ENCODE measurements around the gene PIGO.

PIGO gene

DNA sequence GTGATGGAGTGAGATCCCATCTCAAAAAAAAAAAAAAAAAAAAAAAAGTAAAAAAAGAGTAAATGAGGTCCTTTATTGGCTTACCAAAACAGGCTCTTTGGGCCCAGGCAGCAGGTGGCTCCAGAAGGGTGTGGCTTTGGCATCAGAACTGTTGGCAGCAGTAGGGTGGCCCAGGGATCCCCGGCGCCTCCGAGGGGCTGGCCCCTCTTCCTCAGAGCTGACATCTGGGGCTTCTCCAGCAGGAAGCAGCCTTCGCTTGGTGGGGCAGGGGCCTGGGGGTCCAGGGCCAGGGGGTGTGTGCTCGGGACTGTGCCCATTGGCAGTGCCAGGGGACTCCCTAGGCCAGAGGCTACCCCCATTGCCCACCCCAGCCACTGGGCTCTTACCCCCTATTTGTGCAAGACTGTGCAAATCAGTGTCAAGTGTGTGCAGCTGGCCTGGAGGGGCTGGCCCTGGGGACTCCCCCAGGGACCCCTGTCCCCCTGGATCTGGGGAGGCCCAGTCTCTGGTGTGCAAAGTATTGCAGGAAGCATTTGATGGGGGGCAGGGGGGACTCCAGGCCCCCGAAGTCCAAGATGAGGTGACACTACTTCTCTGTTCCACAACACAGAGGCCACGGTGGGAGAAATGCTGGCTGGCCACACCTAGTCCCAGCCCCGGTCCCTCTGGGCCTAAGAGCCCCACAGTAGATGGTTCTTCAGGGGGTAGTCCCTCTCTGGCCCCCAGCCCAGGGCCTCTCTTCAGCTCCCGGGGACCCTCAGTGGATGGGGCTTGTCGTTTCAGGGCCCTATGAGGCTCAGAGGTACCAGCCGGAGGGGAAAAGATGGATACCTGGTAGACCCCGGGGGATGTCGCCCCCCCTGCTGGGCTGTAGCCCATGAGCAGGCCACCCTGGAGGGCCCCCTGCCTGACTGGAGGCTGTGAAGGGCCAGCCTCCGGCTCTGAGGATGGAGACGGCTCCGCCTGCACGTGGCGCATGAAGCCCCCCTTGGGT is 11.2 kb upstream of the PIGO start:
- no peak for DNase-seq (ENCODE audit: low read depth in 4 of 4, low spot score in 1 of 4)

DNA sequence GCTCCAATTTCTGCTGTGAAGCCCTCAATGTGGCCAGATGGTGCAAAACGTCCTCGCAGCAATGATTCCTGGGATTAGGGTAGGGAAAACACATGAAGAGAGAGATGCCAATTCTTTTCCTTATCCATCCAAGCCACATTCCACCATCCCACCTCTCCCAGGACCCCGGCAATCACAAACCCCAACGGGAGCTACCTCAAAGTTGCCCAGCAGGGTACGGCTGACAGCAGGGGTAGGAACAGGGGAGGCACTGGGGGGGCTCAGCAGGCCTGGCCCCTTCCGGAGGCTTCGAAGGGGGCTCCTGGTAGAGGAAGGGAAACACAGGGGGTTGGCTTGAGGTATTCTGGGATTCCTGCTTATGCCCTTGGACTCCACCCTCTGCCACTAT is 9.9 kb upstream of the PIGO start:
- no peak for DNase-seq (ENCODE audit: low read depth in 4 of 4, low spot score in 1 of 4)

DNA sequence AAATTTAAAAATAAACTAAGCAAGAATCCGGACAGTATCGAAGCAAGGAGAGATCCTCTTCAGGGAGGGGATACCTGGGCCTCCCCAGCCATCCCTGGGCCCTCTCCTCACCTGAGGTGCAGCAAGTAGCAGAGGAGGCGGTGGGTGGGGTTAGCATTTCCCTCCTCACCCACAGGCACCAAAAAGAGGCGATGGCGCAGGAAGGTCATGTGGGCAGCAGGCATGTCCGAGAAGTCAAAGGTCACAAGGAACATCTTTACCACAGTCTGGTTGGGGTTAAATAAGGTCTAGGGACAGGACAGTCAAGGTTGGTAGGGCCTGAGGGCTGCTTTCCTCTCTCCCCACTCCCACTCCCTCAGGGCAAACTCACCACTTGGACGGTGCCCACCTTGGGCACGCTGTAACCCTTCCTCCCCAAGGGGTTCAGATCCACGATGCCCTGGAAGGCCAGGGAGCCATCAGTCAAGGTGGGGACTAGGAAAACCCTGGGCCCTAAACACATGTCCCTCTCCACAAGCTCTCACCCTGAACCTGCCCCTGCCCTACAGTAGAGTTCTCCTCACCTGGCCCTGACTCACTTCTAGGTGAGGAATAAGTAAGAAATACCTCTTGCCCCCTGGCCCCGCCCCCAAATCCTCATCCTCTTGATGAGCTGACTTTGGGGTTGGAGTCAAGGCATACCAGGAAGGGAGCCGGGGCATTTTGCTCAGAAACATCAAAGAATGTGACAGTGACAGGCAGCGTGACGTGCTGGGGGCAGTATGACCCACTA is 9.4 kb upstream of the PIGO start:
- no peak for DNase-seq (ENCODE audit: low read depth in 4 of 4, low spot score in 1 of 4)

DNA sequence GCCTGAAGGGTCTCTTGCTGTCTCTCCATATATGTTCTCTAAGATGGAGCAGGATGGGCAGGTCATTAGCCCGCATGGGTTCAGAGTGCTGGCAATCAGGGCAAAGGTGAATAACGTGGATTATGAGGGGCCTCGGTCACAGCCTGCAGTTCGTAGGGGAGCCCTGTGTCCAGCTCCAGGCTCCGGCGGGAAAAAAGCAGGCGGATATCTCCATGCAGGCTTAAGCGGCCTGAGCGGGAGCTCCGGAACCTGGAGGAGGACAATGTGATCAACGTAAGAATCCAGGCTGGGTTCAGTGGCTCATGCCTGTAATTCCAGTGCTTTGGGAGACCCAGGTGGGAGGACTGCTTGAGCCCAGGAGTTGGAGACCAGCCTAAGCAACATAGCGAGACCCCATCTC is 8.7 kb upstream of the PIGO start:
- DNase-seq (ENCODE audit: low read depth in 4 of 4, low spot score in 1 of 4) = no peak

DNA sequence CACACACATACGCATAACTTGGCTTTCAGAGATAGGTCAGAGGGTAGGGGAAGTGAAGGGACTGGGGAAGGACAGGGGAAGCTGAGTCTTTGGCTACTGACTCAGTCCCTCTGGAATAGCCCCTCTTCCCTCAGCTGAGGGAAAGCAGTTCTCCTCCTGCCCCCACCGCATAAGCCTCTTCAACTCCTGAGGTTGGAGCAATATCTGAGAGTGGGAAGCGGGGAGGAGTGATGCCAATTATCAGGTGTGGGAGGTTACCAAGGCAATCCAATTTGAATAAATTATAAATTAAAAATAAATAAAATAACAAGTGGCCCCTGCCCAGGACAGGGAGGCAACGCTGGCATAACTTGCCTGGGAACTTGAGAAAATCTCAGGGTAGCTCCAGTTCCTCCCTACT is 8.2 kb upstream of the PIGO start:
- no peak for DNase-seq (ENCODE audit: low read depth in 4 of 4, low spot score in 1 of 4)

DNA sequence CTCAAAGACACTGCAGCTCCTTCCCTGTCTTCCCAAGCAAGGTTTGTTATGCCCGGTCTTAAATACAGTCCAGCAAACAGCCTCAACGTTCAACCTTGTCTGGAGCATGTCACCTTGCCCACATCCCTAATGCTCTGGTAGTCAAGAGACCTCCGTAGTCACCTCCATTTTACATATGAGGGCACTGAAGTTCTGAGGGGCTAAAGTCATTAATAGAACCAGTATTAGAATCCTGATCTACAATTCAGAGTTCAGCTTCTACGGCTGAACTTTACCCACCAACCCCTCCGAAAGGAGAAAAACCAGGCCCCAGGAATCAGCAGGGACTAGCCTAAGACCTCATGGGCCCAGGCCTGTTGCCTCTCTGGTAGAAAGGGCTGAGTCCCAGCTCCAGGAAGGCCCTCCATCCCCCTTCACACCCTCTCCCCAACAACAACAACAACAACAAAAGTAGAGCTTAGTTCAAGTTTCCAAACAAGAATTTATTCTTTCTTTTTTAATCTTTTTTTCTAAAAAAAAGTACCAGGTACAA is 7.3 kb upstream of the PIGO start:
- DNase-seq (ENCODE audit: low read depth in 4 of 4, low spot score in 1 of 4) = no peak

DNA sequence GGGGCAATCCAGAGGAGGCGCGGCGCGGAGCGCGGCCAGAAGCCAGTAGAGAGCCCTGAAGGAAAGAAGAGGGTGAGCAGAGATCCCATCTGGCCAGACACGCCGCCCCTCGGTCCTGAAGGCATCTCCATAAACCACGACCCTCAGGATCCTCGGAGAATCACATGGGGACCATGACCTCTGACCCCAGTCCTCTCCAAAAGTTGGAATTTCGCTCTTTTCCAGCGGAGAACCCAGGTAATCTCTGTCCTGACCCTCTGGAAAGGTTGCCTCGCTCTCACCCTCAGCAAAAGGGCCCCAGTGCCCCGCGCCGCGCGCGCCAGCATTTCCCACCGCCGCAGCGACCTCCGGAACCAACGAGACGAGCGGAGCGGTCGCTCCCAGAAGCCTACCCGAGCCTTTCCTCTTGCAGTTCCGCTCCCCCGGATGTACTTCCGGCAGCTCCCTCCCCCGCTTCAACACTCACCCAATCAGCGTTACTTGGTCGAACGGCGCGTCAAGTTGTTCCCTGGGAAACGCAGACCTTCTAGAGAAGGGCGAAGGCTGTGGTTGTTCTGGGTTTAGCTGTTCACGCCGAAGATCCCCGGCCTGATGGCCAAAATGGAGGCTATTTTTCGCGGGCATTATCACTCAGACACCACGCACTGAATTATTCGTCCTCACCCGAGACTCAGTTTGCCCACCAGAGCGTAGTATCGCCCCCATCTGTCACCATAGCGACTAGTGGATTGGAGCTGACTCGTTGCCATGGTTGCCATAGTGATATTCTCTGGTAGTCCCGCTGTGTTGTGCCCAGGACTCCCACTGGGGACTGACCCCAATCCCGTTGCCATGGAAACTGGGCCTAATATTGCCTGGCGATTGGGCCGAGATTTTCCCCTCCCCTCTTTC is 6.6 kb upstream of the PIGO start, which contains the start of gene STOML2:
TSS of gene STOML2 (minus strand) at position 363 of the 891 bp plus-strand sequence. CDS start at position 326, 37 bp downstream.
- DNase-seq (ENCODE audit: low read depth in 4 of 4, low spot score in 1 of 4) = peak; percentile 80 to 88 (median 84)

DNA sequence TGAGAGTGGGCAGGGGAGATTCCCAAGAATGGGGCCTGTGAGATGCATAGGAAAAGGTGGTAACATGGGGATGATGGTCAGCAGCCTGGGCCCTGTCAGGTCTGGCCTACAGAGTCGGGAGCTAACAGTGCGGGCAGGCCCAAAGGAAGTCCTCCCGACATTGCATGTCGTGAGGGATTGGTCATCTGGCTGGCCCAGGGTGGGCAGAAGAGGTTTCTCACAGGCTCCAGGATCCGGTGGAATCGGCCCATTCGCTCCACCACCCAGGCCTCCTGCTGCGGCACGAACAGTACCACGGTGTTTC is 6.0 kb upstream of the PIGO start:
- no peak for DNase-seq (ENCODE audit: low read depth in 4 of 4, low spot score in 1 of 4)

DNA sequence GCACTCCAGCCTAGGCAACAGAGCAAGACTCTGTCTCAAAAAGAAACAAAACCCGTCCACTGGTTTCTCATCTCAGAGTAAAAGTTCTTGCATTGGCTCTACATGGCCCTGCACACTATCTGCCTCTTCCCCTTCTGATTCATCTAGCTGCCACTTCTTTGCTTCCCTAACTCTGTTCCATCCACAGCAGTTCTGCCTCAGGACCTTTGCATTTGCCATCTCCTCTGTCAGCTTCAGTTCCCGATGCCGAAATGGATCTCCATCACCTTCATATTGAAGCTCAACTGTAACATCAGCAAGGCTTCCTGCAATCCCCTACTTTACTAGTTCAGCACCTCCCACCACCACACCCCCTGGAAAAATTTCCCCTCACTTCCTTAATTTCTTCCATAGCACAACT is 1.2 kb upstream of the PIGO start:
- DNase-seq (ENCODE audit: low read depth in 4 of 4, low spot score in 1 of 4) = no peak

DNA sequence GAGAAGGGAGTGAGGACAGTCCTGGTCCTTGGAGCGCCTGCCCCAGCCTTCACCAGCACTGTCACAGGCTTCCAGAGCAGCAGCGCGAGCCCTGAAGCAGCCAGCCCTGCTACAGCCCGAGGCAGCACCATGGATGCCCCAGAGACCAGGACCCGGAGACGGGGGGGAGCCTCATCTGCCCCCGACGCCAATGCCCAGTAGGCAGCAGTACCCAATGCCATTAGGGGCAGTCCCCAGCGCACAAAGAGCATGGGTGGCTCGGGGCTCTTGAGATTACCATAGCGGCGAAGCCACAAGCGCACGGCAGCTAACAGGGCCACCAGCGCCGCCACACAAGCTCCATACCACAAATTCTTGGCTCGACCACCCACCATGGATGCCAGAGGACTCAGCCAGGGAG is 4.9 kb downstream of the PIGO start:
- no peak for DNase-seq (ENCODE audit: low read depth in 4 of 4, low spot score in 1 of 4)

DNA sequence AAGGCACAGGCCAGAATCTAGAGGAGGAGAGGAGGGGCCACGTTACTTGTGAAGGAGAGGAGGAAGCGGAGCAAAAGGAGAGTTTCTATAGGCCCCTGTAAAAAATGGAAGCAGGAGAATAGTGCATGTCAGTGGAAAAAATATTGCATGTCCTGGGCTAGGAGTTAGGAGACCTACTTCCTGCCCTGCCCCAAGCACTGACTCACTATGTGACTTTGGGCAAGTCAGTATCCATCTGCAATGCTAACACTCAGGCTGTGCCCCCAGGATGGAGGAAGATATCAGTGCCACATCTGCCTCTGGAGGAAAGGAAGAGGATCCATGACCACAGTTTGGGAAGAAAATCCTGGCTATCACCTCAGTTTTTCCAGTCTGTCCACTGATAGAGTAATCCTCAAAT is 7.0 kb downstream of the PIGO start:
- no peak for DNase-seq (ENCODE audit: low read depth in 4 of 4, low spot score in 1 of 4)

DNA sequence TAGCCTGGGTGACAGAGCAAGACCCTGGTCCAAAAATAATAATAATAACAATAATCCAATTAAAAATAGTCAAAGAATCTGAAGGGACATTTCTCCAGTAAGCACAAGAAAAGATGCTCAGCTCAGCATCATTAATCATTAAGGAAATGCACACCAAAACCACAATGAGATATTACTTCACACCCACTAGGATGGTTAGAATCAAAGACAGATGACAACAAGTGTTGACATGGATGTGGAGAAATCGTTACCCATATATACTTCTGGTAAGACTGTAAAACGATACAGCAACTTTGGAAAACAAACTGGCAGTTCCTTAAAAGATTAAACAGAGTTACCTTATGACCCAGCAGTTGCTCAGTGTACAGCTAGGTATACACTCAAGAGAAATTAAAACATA is 11.3 kb downstream of the PIGO start:
- DNase-seq (ENCODE audit: low read depth in 4 of 4, low spot score in 1 of 4) = no peak

DNA sequence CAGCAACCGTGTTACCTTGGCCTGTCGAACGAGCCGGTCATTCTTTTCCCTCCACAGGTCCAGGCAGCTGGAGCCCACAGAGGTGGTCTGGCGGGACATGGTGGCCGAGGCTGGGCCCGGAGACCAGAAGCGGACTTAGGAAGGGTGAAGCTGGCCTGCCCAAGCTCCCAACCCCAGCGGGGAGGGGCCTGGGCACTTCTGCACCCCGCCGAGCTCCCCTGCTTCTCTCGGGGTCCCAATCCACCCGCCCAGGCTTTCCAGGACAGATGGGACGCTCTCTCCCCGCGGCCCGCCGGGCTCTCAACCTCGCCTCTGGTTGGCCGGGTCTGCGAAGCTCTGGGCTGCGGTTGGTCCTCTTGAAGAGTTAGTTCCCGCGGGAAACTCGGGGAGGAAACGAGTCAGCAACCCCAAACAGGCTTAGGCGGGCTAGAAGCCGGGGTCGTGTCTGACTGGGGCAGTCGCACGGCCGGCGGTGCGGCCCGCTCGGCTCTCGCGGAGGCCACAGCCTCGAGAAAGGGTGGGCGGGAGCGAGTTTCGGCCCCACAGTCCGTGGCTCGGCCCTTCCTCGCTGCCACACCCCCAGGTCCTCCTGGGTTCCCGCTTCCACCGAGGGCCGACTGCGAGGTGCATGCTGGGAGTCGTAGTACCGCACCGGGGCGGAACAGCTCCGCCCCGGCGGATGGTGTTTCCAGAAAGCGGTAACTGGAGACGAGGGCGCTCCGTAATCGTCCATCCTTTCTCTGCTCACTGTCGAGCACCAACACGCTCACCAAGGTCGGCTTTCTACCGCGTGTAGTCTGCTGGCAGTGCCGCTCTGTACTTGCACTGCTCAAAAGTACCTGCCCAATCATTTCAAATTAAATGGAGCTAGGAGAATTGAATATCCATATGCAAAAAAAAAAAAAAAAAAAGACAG is 16.7 kb downstream of the PIGO start, which contains the start of gene FANCG:
TSS of gene FANCG (minus strand) at position 517 of the 916 bp plus-strand sequence. CDS start at position 99, 418 bp downstream.
- peak; percentile 61 to 82 (median 70) for DNase-seq (ENCODE audit: low read depth in 4 of 4, low spot score in 1 of 4)

DNA sequence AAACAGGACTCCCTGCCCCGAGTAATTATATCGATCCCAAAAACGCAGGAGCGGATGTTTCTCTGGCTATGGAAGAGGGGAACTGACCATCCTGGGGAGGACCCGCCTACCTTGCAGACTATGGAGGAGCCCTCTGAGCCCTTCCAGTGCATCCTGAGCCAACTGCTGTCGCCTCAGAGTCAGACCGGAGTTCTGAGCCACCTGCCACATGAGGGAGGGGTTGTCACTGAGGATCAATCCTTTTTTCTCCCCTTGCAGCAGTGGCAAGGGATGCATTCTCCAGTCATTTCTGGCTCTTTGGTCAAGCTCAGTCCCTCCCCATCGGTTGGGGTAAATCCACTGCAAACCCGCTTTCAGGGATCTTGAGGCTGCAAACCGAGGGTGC is 17.4 kb downstream of the PIGO start:
- DNase-seq (ENCODE audit: low read depth in 4 of 4, low spot score in 1 of 4) = no peak

DNA sequence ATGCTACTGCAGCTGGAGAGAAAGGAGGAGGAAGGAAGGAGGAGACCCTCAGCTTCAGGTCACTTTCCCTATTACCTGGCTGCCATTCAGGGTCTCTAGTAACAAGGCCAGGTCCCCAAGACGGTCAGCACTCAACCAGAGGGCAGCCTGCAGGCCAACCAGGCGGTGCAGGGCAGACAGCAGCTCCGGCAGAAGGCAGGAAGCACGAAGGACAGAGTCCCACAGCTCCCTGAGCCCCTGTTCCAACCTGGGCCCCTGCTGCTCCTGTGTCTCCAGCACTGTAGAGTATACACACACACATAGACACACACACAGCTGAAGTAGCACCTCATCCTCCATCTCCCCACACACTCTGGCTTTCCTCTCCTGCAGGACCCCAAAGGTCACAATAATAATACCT is 18.3 kb downstream of the PIGO start:
- DNase-seq (ENCODE audit: low read depth in 4 of 4, low spot score in 1 of 4) = no peak

DNA sequence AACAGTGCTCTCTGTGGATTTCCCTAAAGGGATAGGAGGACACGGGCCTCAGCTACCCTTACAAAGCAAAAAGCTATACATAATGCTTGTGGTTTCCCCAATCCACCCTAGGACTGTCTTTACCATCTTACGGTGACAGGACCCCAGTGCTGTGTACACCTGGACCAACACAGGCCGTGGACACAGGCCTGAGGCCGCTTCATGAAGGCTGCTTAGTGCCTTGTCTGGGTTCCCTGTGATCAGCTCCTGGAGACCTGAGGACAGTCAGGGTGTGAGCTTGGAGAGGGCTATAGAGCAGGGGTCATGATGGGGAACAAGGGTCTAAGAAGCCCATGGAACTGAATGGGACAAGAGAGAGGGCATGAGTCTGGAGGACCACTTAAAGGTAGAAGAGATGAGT is 19.5 kb downstream of the PIGO start:
- no peak for DNase-seq (ENCODE audit: low read depth in 4 of 4, low spot score in 1 of 4)

DNA sequence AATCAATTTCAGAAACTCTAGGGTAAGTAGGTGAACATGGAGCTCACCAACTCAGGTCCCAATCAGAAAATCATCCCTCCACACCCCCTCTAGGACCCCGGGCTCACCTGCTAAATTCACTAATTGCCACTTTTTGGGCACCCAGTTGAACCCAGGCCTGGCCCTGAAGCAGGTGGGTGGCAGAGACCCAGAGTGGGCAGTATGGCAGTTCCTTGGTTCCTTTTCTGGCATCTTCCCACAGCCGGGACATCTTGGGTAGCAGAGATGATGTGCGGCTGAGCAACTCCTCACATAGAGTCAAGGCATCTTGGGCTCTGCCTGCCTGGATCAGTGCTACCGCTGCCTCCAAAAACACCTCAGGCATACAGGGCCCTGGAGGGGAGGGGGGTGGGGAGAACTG is 21.0 kb downstream of the PIGO start:
- no peak for DNase-seq (ENCODE audit: low read depth in 4 of 4, low spot score in 1 of 4)

DNA sequence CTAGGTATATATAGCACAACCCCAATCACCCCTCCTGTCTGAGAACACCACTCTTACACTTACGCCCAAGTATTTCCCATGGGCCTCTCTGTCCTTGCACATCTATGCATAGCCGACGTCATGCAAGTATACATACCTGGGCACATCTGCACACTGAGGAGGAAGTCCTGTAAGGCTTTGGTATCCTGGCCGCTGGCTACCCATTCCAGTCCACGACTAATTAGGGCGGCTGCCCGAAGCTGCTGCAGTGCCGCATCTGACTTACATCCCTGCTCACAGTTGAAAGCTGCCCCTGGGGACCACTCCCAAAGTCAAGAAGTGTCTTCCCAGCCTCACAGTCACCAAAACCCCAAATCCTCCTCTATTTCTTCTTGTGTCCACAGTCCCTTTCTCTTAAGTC is 21.6 kb downstream of the PIGO start:
- DNase-seq (ENCODE audit: low read depth in 4 of 4, low spot score in 1 of 4) = no peak

DNA sequence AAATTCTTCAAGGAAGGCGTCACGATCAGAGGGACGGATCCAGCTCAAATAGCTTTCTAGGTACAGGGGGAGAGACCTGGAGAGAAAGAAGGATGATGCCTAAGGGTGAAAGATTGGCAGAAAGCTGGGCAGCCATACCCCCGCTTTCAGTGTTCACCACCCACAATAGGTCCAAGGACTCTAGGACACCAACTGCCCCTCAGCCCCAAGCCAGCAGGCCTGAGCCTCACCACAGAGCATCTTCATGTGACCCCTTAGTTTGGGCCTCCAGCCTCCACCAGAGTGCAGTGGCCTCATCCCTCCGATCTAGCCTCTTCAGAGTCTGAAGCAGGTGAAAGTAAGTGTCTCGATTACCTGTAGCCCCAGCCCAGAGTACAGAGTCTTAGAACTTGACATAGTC is 22.2 kb downstream of the PIGO start:
- no peak for DNase-seq (ENCODE audit: low read depth in 4 of 4, low spot score in 1 of 4)

DNA sequence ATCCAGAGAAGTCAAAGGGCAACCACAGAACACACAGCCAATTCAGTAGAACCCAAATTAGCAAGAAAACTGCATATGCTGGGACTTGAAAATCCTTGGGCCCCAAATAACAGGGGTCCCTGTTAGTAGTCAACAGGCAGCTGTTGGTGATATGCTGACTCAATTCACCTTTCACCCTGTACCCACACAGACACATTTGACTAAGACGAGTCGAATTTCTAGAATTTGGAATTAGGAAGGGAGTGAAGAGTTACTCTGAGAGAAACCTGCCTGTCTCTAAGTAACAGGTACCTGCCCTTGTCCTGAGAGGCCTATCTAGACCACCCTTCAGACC is 23.1 kb downstream of the PIGO start:
- DNase-seq (ENCODE audit: low read depth in 4 of 4, low spot score in 1 of 4) = no peak
